HUES48 (cell line): ENCODE data around the gene METTL1.

ENCODE experiments used
- H3K27ac ChIP-seq: one replicate; pipeline ENCODE4 v1.7.0; 2013; ENCODE audit warnings: low read depth, low read length, inconsistent platforms
- H3K27me3 ChIP-seq: 2 replicates; pipeline ENCODE4 v1.6.1; 2013; ENCODE audit warnings: mild to moderate bottlenecking, low read length; ENCODE audit not compliant: control insufficient read depth, insufficient read depth
- H3K36me3 ChIP-seq: 2 replicates; pipeline ENCODE4 v1.6.1; 2013; ENCODE audit warnings: low read length; ENCODE audit not compliant: control insufficient read depth, insufficient read depth
- H3K4me1 ChIP-seq: 2 replicates; pipeline ENCODE4 v1.6.1; 2013; ENCODE audit warnings: mild to moderate bottlenecking, low read length; ENCODE audit not compliant: control insufficient read depth, insufficient read depth
- H3K4me3 ChIP-seq: 2 replicates; pipeline ENCODE4 v1.5.1; 2013; ENCODE audit warnings: mild to moderate bottlenecking, low read depth, low read length
- H3K9ac ChIP-seq: 2 replicates; pipeline ENCODE4 v1.6.1; 2013; ENCODE audit warnings: mild to moderate bottlenecking, low read depth, low read length, moderate library complexity
- H3K9me3 ChIP-seq: 2 replicates; pipeline ENCODE4 v1.6.1; 2013; ENCODE audit warnings: low read length; ENCODE audit not compliant: control insufficient read depth, insufficient read depth

METTL1 gene

DNA sequence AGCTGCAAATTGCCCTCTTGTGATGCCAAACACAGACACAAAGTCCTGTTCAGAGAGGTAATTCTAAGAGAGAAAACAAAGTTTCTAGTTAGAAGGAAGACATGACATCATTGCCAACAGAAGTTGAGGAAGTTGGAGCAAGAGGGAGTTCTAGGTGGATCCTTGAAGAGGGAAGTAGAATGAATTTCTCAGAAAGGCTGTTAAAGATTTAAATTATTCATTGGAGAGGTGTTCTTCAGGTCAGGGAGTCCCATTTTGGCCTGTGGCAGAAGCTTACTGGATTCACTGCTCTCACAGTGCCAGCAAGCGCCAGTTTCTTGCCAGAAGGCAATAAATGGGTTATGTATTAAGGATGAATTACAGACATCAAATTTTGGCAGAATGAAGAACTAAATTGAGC, 26.0 kb upstream of the METTL1 start:
- no peak overlapping the region for H3K4me3 ChIP-seq
- H3K9me3 ChIP-seq, result no peaks in the 10 kb centered on the region
- H3K36me3 ChIP-seq, result peaks cover 47% of the 10 kb centered on the region
- no peak overlapping the region for H3K9ac ChIP-seq
- no peaks in the 10 kb centered on the region for H3K27me3 ChIP-seq
- H3K27ac ChIP-seq, result no peak overlapping the region
- no peaks in the 10 kb centered on the region for H3K4me1 ChIP-seq

GRCh38 chr12:57796996-57797395, 25.1 kb upstream of the METTL1 start:
- Histone ChIP-seq H3K4me1 (no peaks in the 10 kb centered on the region), H3K9me3 (no peaks in the 10 kb centered on the region), H3K27me3 (no peaks in the 10 kb centered on the region), H3K9ac (no peak overlapping the region), H3K36me3 (peaks cover 57% of the 10 kb centered on the region), H3K4me3 (no peak overlapping the region), H3K27ac (no peak overlapping the region)

GRCh38 chr12:57795354-57795753, 23.4 kb upstream of the METTL1 start:
- Histone ChIP-seq H3K27ac (no peak overlapping the region), H3K4me3 (no peak overlapping the region), H3K9me3 (no peaks in the 10 kb centered on the region), H3K9ac (no peak overlapping the region), H3K27me3 (no peaks in the 10 kb centered on the region), H3K36me3 (peaks cover 62% of the 10 kb centered on the region), H3K4me1 (no peaks in the 10 kb centered on the region)

GRCh38 chr12:57793920-57794319, 22.0 kb upstream of the METTL1 start:
- no peak overlapping the region for H3K9ac ChIP-seq
- no peak overlapping the region for H3K4me3 ChIP-seq
- H3K4me1 ChIP-seq, result no peaks in the 10 kb centered on the region
- H3K9me3 ChIP-seq, result no peaks in the 10 kb centered on the region
- no peak overlapping the region for H3K27ac ChIP-seq
- peaks cover 75% of the 10 kb centered on the region for H3K36me3 ChIP-seq
- H3K27me3 ChIP-seq, result no peaks in the 10 kb centered on the region

DNA sequence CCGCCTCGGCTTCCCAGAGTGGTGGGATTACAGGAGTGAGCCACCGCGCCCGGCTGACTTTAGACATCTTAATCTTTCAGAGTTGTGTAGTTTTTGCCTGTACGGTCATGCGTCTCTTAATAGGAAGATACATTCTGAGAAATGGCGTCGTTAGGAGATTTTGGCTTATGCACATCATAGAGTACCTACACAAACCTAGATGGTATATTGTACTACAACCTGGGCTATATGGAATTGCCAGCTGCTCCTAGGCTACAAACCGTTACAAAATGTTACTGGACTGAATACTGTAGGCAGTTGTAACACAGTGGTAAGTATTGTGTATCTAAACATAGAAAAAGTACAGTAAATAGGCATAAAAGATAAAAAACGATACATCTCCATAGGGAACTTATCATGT, 12.0 kb upstream of the METTL1 start:
- Histone ChIP-seq H3K4me3 (no peak overlapping the region), H3K9ac (no peak overlapping the region)

DNA sequence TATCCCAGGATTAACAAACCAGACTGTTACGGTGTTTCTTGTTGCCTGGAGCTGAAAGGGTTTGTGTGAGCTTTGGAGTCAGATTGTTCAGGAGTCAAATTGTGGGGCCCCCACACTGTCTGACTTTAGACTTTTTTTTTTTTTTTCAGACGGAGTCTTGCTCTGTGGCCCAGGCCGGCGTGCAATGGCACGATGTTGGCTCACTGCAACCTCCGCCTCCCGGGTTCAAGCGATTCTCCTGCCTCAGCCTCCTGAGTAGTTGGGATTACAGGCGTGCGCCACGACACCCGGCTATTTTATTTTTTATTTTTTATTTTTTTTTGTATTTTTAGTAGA, 11.5 kb upstream of the METTL1 start:
- H3K4me3 ChIP-seq, result peak overlapping the region; percentile 92
- no peaks in the 10 kb centered on the region for H3K9me3 ChIP-seq
- H3K9ac ChIP-seq, result 0 out of 2 replicates have a peak overlapping the region, but pooled peaks have one; percentile 76
- no peak overlapping the region for H3K27ac ChIP-seq
- peaks cover 41% of the 10 kb centered on the region for H3K36me3 ChIP-seq
- H3K27me3 ChIP-seq, result no peaks in the 10 kb centered on the region
- no peaks in the 10 kb centered on the region for H3K4me1 ChIP-seq

More for the DNA sequence above, 12.0 kb upstream of the METTL1 start:
- Histone ChIP-seq H3K27ac (no peak overlapping the region), H3K36me3 (peaks cover 45% of the 10 kb centered on the region), H3K9me3 (no peaks in the 10 kb centered on the region), H3K4me1 (no peaks in the 10 kb centered on the region), H3K27me3 (no peaks in the 10 kb centered on the region)

DNA sequence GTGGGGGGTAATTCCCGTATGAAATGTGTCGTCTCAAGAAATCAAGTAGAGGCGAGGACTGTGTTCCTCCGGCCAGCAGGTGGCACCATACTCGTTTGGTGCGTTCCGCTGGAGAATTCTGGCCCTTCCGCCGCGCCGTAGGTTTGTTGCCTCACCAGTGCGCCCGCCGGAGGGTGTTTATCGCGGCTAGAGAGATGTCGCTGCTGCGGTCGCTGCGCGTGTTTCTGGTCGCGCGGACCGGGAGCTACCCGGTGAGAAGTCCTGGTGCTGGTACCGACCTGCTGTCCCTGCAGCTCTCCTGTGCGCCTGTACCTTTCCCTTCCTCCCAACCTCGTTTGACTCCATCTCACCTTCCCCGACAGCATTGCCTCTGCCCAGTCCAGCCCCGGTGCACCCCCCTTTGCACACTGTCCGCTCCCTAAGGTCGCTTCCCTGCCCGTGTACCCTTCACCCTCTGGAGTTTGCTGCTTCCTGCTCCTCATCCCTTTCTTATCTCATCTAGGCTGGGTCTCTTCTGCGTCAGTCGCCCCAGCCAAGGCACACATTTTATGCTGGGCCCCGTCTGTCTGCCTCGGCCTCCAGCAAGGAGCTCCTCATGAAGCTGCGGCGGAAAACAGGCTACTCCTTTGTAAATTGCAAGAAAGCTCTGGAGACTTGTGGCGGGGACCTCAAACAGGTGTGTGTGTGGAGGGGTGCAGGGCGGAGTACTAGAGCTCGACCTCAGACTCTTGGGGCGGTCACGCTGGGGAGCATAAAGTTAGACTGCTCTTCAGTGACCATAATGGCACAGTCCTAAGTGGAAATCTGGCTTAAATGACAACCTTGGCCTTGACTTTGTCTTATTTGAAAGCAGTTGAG, 10.9 kb upstream of the METTL1 start, which contains the start of gene TSFM:
TSFM (plus strand) TSS at position 180 of the 858 bp plus-strand sequence; CDS start at position 195, 15 bp downstream.
- Histone ChIP-seq H3K4me1 (no peaks in the 10 kb centered on the region), H3K27ac (peak within 1 kb of the TSS; percentile 34), H3K27me3 (no peaks in the 10 kb centered on the region)

DNA sequence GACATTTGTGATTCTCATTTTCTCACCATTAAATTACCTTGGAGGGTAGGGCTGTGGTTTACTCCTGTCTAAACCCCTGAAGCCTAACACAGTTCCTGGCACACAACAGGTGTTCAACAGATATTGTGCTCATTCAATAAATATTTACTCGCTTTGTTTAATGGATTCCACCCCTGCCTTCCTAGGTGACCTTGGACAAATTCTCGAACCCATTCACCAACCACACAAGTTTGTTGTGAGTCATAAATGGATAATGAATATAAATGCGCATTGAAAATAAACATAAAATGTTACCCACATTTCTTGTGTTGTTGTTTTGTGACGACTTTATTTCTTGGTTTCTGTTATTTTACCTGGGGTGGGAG, 10.3 kb upstream of the METTL1 start:
- no peaks in the 10 kb centered on the region for H3K9me3 ChIP-seq
- no peak overlapping the region for H3K27ac ChIP-seq
- H3K9ac ChIP-seq, result no peak overlapping the region
- no peaks in the 10 kb centered on the region for H3K4me1 ChIP-seq
- H3K27me3 ChIP-seq, result no peaks in the 10 kb centered on the region
- no peak overlapping the region; the same call in 1 of the 2 replicates for H3K4me3 ChIP-seq
- peaks cover 31% of the 10 kb centered on the region for H3K36me3 ChIP-seq

More for the DNA sequence above, 10.9 kb upstream of the METTL1 start, which contains the start of gene TSFM:
- Histone ChIP-seq H3K4me3 (peak within 1 kb of the TSS; percentile 92), H3K9ac (peak within 1 kb of the TSS; percentile 76), H3K36me3 (peaks cover 35% of the 10 kb centered on the region), H3K9me3 (no peaks in the 10 kb centered on the region)

- Histone ChIP-seq H3K9ac (no peak overlapping the region), H3K27ac (no peak overlapping the region), H3K36me3 (peaks cover 26% of the 10 kb centered on the region), H3K27me3 (no peaks in the 10 kb centered on the region), H3K9me3 (no peaks in the 10 kb centered on the region), H3K4me3 (no peak overlapping the region), H3K4me1 (no peaks in the 10 kb centered on the region)
Observed at GRCh38 chr12:57781801-57782200, 9.9 kb upstream of the METTL1 start.

DNA sequence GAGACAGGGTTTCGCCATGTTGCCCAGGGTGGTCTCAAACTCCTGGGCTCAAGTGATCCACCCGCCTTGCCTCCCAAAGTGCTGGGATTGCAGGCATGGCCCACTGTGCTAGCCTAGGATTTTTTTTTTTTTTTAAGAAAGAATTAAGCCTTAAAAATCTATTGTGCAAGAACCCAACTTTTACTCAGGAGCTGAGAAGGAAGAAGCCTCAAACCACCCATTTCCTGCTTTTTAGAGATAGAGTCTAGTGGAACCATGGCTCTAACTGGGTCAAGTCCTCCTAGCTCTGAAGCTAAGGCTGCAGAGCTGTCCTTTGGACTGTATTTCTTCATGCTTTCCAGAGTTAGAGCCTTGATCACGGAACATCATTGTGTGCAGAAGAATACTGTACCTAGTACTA, 9.3 kb upstream of the METTL1 start:
- H3K27ac ChIP-seq, result no peak overlapping the region
- H3K9me3 ChIP-seq, result no peaks in the 10 kb centered on the region
- no peaks in the 10 kb centered on the region for H3K4me1 ChIP-seq
- H3K27me3 ChIP-seq, result no peaks in the 10 kb centered on the region
- H3K36me3 ChIP-seq, result peaks cover 21% of the 10 kb centered on the region
- no peak overlapping the region for H3K4me3 ChIP-seq
- H3K9ac ChIP-seq, result no peak overlapping the region

GRCh38 chr12:57780284-57780897, 8.5 kb upstream of the METTL1 start:
- no peak overlapping the region for H3K9ac ChIP-seq
- peaks cover 12% of the 10 kb centered on the region for H3K36me3 ChIP-seq
- H3K4me3 ChIP-seq, result no peak overlapping the region
- no peak overlapping the region for H3K27ac ChIP-seq
- H3K4me1 ChIP-seq, result no peaks in the 10 kb centered on the region
- no peaks in the 10 kb centered on the region for H3K27me3 ChIP-seq
- no peaks in the 10 kb centered on the region for H3K9me3 ChIP-seq
